Gastrocnemius medialis (tissue), 4 donors: ENCODE data around the gene PPFIBP2. TPM values are rescaled to one million over a fixed set of nuclear protein-coding genes. Genes with fewer than 3 reads are reported as not detected.

ENCODE experiments used
- ATAC-seq, 2 donors: fragments of 150-250 bp; one replicate each; pipeline ENCODE4 v1.9.1; 2016
- DNase-seq, 2 donors: peaks; one replicate each; pipeline ENCODE4 v3.0.0-alpha.2; 2019
- H3K27ac ChIP-seq, 4 donors: fragments of 200-600 bp; sonication (generic); 1 replicate in 1 of 4; 2 replicates in 3 of 4; pipeline ENCODE4 v1.5.1; 2016 to 2018; ENCODE audit warnings: mild to moderate bottlenecking in 2 of 4, moderate library complexity in 1 of 4
- H3K27me3 ChIP-seq, 3 donors: fragments of 200-600 bp; sonication (generic) in 2 of 3; 1 replicate in 1 of 3; 2 replicates in 2 of 3; pipeline versions ENCODE4 v1.5.1 to v1.6.0; 2016 to 2019; ENCODE audit warnings: mild to moderate bottlenecking in 1 of 3, moderate library complexity in 1 of 3
- H3K36me3 ChIP-seq, 2 donors: fragments of 200-600 bp; sonication (generic) in 1 of 2; one replicate each; pipeline ENCODE4 v1.5.1; 2017 to 2018
- H3K4me1 ChIP-seq, 2 donors: fragments of 200-600 bp; sonication (generic) in 1 of 2; one replicate each; pipeline ENCODE4 v1.5.1; 2016 to 2017; ENCODE audit warnings: mild to moderate bottlenecking in 2 of 2
- H3K4me3 ChIP-seq, 4 donors: fragments of 200-600 bp; sonication (generic) in 3 of 4; 1 replicate in 1 of 4; 2 replicates in 3 of 4; pipeline ENCODE4 v1.5.1; 2016 to 2019; ENCODE audit warnings: mild to moderate bottlenecking in 2 of 4
- H3K9me3 ChIP-seq, 3 donors: fragments of 200-600 bp; sonication (generic) in 2 of 3; 1 replicate in 1 of 3; 2 replicates in 2 of 3; pipeline ENCODE4 v1.5.1; 2016 to 2019
- POLR2A ChIP-seq, 2 donors: fragments of 450-650 bp; IDR thresholded peaks; one replicate each; pipeline ENCODE4 v1.6.1; 2017; ENCODE audit warnings: antibody characterized with exemption in 2 of 2, mild to moderate bottlenecking in 2 of 2, moderate library complexity in 2 of 2
- in situ Hi-C, 4 donors: fragments of 200-750 bp; cut with MboI; loops; one replicate each; pipeline versions ENCODE4 v1.15.0 to v1.8.0; 2017; ENCODE audit warnings: low sequenced_read_pairs in 4 of 4
- intact Hi-C: fragments of 100-400 bp; cut with DNase I; formaldehyde crosslinking; loops from one replicate; pipeline ENCODE4 v1.15.1; 2023; ENCODE audit warnings: low total_unique reads
- total RNA-seq, 4 donors: library from RNA; depleted of rRNA; stranded (reverse); fragments of >200 nt; gene quantifications; one replicate each; pipeline versions ENCODE4 v1.1.0 to v1.2.3, GENCODE V29; 2016
- TF ChIP-seq, protein P1 (sequence below), 5 experiments: fragments of 450-650 bp in 3 of 5; fragments of 200-600 bp in 2 of 5; sonication (generic) in 2 of 5; IDR thresholded peaks in 4 of 5; conservative IDR thresholded peaks in 1 of 5; 1 replicate in 4 of 5; 2 replicates in 1 of 5; pipeline ENCODE4 v1.5.1; 2016 to 2019; ENCODE audit warnings: antibody characterized with exemption in 5 of 5, mild to moderate bottlenecking in 3 of 5, moderate library complexity in 3 of 5

Gene PPFIBP2
- total RNA-seq, 4 donors from 2014 or later = 10.5 to 33.5 (median 25.4) TPM

DNA sequence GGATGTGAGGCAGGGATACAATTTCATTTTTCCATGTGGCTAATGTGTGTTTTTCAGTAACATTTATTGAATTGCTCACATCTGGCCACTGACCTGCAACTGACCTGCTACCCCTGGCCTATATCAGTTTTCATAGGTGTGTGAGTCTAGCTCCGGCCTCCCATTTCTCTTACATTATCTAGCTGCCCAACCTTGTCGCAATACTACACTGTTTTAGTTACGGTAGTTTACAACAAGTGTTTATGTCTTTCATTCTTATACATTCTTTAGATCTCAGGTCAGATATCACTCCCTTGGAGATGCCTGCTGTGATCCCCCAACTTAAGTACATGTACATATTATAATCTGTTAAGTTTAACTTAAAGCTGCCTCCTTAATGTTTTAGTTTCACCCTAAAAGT lies 161.8 kb downstream of the PPFIBP2 start:
- Histone ChIP-seq H3K27me3 (no peaks in the 10 kb centered on the region), H3K27ac (no peak overlapping the region), H3K4me3 (no peak overlapping the region), H3K9me3 (no peaks in the 10 kb centered on the region), H3K4me1 (peaks cover 0 to 19% of the 10 kb centered on the region in 2 donors), H3K36me3 (no peaks in the 10 kb centered on the region)
- ATAC-seq (no peak), DNase-seq (no peak)
- intact Hi-C loops (no loop called here), in situ Hi-C loops (loop anchor here in 2 of 4 donors (25.0 kb wide), 2 partner anchors 563 to 588 kb away; partner anchors contain the start of gene RBMXL2 (in 1 of the 2))
- no peak for TF ChIP-seq POLR2A (IDR thresholded peaks at IDR 0.05)
- TF ChIP-seq, protein P1, sequence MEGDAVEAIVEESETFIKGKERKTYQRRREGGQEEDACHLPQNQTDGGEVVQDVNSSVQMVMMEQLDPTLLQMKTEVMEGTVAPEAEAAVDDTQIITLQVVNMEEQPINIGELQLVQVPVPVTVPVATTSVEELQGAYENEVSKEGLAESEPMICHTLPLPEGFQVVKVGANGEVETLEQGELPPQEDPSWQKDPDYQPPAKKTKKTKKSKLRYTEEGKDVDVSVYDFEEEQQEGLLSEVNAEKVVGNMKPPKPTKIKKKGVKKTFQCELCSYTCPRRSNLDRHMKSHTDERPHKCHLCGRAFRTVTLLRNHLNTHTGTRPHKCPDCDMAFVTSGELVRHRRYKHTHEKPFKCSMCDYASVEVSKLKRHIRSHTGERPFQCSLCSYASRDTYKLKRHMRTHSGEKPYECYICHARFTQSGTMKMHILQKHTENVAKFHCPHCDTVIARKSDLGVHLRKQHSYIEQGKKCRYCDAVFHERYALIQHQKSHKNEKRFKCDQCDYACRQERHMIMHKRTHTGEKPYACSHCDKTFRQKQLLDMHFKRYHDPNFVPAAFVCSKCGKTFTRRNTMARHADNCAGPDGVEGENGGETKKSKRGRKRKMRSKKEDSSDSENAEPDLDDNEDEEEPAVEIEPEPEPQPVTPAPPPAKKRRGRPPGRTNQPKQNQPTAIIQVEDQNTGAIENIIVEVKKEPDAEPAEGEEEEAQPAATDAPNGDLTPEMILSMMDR (IDR thresholded peaks at IDR 0.05 in 4 of 5, conservative IDR thresholded peaks at IDR 0.05 in 1 of 5) = no peak

DNA sequence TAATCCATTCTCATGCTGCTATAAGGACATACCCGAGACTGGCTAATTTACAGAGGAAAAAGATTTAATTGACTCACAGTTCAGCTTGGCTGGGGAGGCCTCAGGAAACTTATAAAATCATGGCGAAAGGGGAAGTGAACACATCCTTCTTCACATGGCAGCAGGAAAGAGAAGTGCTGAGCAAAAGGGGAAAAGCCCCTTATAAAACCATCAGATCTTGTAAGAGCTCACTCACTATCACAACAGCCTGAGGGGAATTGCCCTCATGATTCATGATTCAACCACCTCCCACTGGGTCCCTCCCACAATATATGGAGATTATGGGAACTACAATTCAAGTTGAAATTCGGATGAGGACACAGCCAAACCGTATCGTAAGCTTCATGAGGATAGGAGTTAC lies 163.3 kb downstream of the PPFIBP2 start:
- DNase-seq = no peak
- H3K27me3 ChIP-seq = no peaks in the 10 kb centered on the region
- no peak overlapping the region for H3K4me3 ChIP-seq
- peaks cover 0 to 19% of the 10 kb centered on the region in 2 donors for H3K4me1 ChIP-seq
- in situ Hi-C loops = loop anchor here in 2 of 4 donors (25.0 kb wide), 2 partner anchors 565 to 590 kb away; partner anchors contain the start of gene RBMXL2 (in 1 of the 2)
- H3K36me3 ChIP-seq = no peaks in the 10 kb centered on the region
- TF ChIP-seq POLR2A (IDR thresholded peaks at IDR 0.05) = no peak
- H3K27ac ChIP-seq = no peak overlapping the region
- intact Hi-C loops = no loop called here
- no peak for ATAC-seq
- no peaks in the 10 kb centered on the region for H3K9me3 ChIP-seq

DNA sequence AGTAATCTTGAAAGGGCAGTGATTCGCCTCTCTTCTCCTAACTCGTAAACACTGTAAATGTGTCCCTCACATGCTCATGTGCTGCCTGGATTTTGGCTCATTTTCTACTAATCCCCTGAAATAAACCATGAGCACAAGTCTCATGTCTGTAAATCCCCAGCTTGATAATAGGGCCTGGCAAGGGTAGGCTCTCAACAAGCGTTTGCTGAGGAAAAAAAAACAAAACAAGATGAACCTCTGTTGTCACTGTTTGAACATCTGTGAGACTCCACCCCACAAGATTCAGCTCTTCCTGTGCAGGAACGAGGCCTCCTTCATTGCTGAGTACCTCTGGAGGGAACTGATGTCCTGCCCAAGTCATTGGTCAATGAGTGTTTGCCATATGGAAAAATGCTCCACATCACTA lies 164.0 kb downstream of the PPFIBP2 start:
- no peaks in the 10 kb centered on the region for H3K9me3 ChIP-seq
- no peak overlapping the region for H3K27ac ChIP-seq
- peaks cover 0 to 17% of the 10 kb centered on the region in 2 donors for H3K4me1 ChIP-seq
- in situ Hi-C loops (loop anchor here in 2 of 4 donors (25.0 kb wide), 2 partner anchors 565 to 590 kb away; partner anchors contain the start of gene RBMXL2 (in 1 of the 2)), intact Hi-C loops (no loop called here)
- TF ChIP-seq POLR2A (IDR thresholded peaks at IDR 0.05) = no peak
- TF ChIP-seq, protein P1 (IDR thresholded peaks at IDR 0.05 in 4 of 5, conservative IDR thresholded peaks at IDR 0.05 in 1 of 5) = no peak
- H3K4me3 ChIP-seq = no peak overlapping the region
- no peaks in the 10 kb centered on the region for H3K36me3 ChIP-seq
- H3K27me3 ChIP-seq = no peaks in the 10 kb centered on the region
- ATAC-seq (no peak), DNase-seq (no peak)

DNA sequence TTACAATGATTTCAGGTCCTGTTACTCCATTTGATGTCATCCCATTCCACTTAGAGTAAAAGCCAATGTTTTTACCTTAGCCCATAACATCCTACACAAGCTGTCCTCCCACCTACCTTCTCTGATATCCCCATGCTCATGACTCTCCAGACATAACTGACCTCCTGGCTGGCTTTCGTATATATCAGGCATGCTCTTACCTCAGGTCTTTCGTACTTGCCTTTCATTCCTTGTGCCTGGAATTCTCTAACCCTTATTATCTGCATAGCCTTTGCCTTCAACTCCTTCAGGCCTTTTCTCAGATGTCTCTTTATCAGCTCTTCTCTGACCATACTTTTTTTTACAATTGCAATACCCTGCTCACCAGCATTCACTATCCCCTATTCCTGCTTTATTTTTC lies 169.8 kb downstream of the PPFIBP2 start:
- in situ Hi-C loops = loop anchor here in 2 of 4 donors (25.0 kb wide), 2 partner anchors 571 to 596 kb away; partner anchors contain the start of gene RBMXL2 (in 1 of the 2)
- ATAC-seq (no peak), DNase-seq (no peak)
- Histone ChIP-seq H3K4me3 (no peak overlapping the region), H3K4me1 (no peaks in the 10 kb centered on the region), H3K27me3 (no peaks in the 10 kb centered on the region), H3K27ac (no peak overlapping the region), H3K9me3 (no peaks in the 10 kb centered on the region), H3K36me3 (no peaks in the 10 kb centered on the region)
- TF ChIP-seq POLR2A (IDR thresholded peaks at IDR 0.05) = no peak
- TF ChIP-seq, protein P1 (IDR thresholded peaks at IDR 0.05 in 4 of 5, conservative IDR thresholded peaks at IDR 0.05 in 1 of 5) = no peak
- intact Hi-C loops = no loop called here

DNA sequence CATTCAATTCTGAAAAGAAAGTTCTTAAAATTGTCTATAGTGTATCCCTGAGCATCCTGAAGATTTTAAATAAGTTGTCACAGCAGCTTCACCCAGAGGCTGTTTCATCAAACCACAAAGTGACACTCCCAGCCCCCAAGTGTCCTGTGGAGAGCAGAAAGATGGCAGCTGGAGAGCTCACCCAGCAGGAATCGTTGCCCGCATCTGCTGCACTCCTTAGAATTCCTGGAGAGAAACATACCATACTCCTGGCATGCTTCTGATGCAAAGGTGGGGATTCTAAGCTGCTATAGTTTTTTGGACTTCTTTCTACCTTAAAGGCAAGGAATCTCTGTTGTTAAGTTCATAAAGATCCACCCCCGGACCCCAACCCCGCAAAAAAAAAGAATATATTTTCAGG lies 173.0 kb downstream of the PPFIBP2 start:
- no peaks in the 10 kb centered on the region for H3K27me3 ChIP-seq
- no peak for ATAC-seq
- TF ChIP-seq POLR2A (IDR thresholded peaks at IDR 0.05) = no peak
- TF ChIP-seq, protein P1 (IDR thresholded peaks at IDR 0.05 in 4 of 5, conservative IDR thresholded peaks at IDR 0.05 in 1 of 5) = no peak
- H3K27ac ChIP-seq = no peak overlapping the region
- in situ Hi-C loops (loop anchor here in 2 of 4 donors (25.0 kb wide), 2 partner anchors 574 to 599 kb away; partner anchors contain the start of gene RBMXL2 (in 1 of the 2)), intact Hi-C loops (no loop called here)
- no peak overlapping the region for H3K4me3 ChIP-seq
- no peaks in the 10 kb centered on the region for H3K36me3 ChIP-seq
- H3K4me1 ChIP-seq = peaks cover 5 to 6% of the 10 kb centered on the region in 2 donors
- no peak for DNase-seq
- H3K9me3 ChIP-seq = no peaks in the 10 kb centered on the region
